Activated T-helper 1 cell treated with Interleukin-2 at 50 U/mL for 16 hours (primary cell): ENCODE data around the gene NKX1-1.

Source experiments
- DNase-seq: peaks from one replicate; pipeline ENCODE4 v3.0.0-alpha.2; 2020; ENCODE audit warnings: low read depth

Gene NKX1-1

GRCh38 chr4:1385373-1386340 lies 20.6 kb downstream of the NKX1-1 start:
- DNase-seq: no peak

- no peak for DNase-seq
These were observed 21.4 kb downstream of the NKX1-1 start for GRCh38 chr4:1384675-1385372.

- no peak for DNase-seq
These were observed 22.3 kb downstream of the NKX1-1 start for GRCh38 chr4:1383728-1384591.

- no peak for DNase-seq
These were observed 23.2 kb downstream of the NKX1-1 start for GRCh38 chr4:1382776-1383727.

- DNase-seq: no peak
These were observed 24.2 kb downstream of the NKX1-1 start for GRCh38 chr4:1381944-1382541.

- no peak for DNase-seq
These were observed 25.0 kb downstream of the NKX1-1 start for GRCh38 chr4:1381181-1381621.

GRCh38 chr4:1380368-1381151 lies 25.7 kb downstream of the NKX1-1 start:
- no peak for DNase-seq

GRCh38 chr4:1379801-1380331 lies 26.4 kb downstream of the NKX1-1 start:
- DNase-seq: no peak

GRCh38 chr4:1379351-1379781 lies 26.9 kb downstream of the NKX1-1 start:
- DNase-seq: no peak

- no peak for DNase-seq
These were observed 27.5 kb downstream of the NKX1-1 start for GRCh38 chr4:1378559-1379231.

- DNase-seq: no peak
These were observed 28.5 kb downstream of the NKX1-1 start for GRCh38 chr4:1377606-1378261.

- no peak for DNase-seq
These were observed 29.2 kb downstream of the NKX1-1 start for GRCh38 chr4:1376841-1377605.

- no peak for DNase-seq
These were observed 29.8 kb downstream of the NKX1-1 start for GRCh38 chr4:1376391-1376840.

GRCh38 chr4:1375761-1376322 lies 30.4 kb downstream of the NKX1-1 start:
- DNase-seq: no peak

- no peak for DNase-seq
These were observed 31.1 kb downstream of the NKX1-1 start for GRCh38 chr4:1375051-1375721.

- no peak for DNase-seq
These were observed 31.6 kb downstream of the NKX1-1 start for GRCh38 chr4:1374706-1375045.
